Esophagus (tissue), 2 donors: ENCODE results near the gene IL3RA. TPM values are rescaled to one million over a fixed set of nuclear protein-coding genes. Genes with fewer than 3 reads are reported as not detected.
A peak's percentile ranks its signal among the peaks of the same experiment; 100 is the strongest.
"Not testable (repeated sequence)": the region's sequence is repeated elsewhere in the genome, so short reads cannot be mapped to it uniquely, and the experiment has no call there.

Experiments used
- H3K27ac ChIP-seq, 2 donors: one replicate each; pipeline ENCODE4 v1.5.1; 2013; ENCODE audit warnings: low read depth in 2 of 2, mild to moderate bottlenecking in 2 of 2, inconsistent platforms in 1 of 2, low read length in 1 of 2, moderate library complexity in 1 of 2
- H3K27me3 ChIP-seq, 2 donors: one replicate each; pipeline ENCODE4 v1.6.1; 2013; ENCODE audit warnings: low read length in 2 of 2, control low read depth in 1 of 2, mild to moderate bottlenecking in 1 of 2; ENCODE audit not compliant: insufficient read depth in 2 of 2, control insufficient read depth in 1 of 2
- H3K36me3 ChIP-seq, 2 donors: one replicate each; pipeline ENCODE4 v1.6.1; 2013; ENCODE audit warnings: low read length in 1 of 2; ENCODE audit not compliant: control insufficient read depth in 2 of 2, insufficient read depth in 2 of 2
- H3K4me1 ChIP-seq, 2 donors: one replicate each; pipeline ENCODE4 v1.6.1; 2013; ENCODE audit warnings: low read length in 1 of 2; ENCODE audit not compliant: control insufficient read depth in 2 of 2, insufficient read depth in 2 of 2
- H3K4me3 ChIP-seq, 2 donors: one replicate each; pipeline ENCODE4 v1.5.1; 2013; ENCODE audit warnings: low read length in 2 of 2, mild to moderate bottlenecking in 2 of 2, low read depth in 1 of 2, moderate library complexity in 1 of 2
- H3K9me3 ChIP-seq, 2 donors: one replicate each; pipeline ENCODE4 v1.6.1; 2013; ENCODE audit warnings: mild to moderate bottlenecking in 2 of 2, low read depth in 1 of 2, low read length in 1 of 2, moderate library complexity in 1 of 2; ENCODE audit not compliant: control insufficient read depth in 2 of 2, insufficient read depth in 1 of 2
- WGBS, 2 donors: extraction: QIAGEN DNeasy Blood & Tissue Kit; methylation state at CpG; one replicate each; pipeline ENCODE4 v1.1.7; 2013; 5-methylcytosine and 5-hydroxymethylcytosine counted together
- polyA plus RNA-seq, 2 donors: library from polyadenylated mRNA; stranded (reverse); fragments of 200-250 nt; gene quantifications; one replicate each; pipeline ENCODE4 v1.2.3, GENCODE V29; 2013
- donor health status: healthy with polysubstance abuse.
- donor health status: Bipolar disorder and iron deficiency.

IL3RA gene
- 1 to 10 TPM; 2.2 to 2.7 TPM for polyA plus RNA-seq

DNA sequence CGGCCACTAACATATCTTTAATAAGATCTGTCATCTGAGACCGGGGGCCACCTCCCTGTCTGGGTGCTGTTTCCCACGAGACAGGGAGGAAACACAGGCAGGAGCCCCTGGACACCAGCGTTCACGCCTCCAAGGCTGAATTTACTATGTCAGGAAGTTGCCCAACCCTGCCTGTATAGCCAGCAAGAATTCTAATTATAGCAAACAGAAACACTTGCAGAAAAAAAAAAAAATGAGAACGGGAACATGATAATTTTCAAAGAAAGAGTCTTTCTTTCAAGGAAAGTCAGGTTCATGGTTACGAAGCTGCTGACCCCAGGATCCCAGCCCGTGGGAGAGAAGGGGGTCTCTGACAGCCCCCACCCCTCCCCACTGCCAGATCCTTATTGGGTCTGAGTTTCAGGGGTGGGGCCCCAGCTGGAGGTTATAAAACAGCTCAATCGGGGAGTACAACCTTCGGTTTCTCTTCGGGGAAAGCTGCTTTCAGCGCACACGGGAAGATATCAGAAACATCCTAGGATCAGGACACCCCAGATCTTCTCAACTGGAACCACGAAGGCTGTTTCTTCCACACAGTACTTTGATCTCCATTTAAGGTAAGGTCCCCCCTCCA lies at the start of gene IL3RA:
Gene IL3RA (plus strand): TSS at position 455 of the 613 bp plus-strand sequence. CDS start 4,981 bp downstream, outside the sequence.
- Histone ChIP-seq H3K36me3 (no peaks in the 10 kb centered on the region), H3K27me3 (no peaks in the 10 kb centered on the region), H3K4me3 (peak within 1 kb of the TSS; percentile 4 to 12), H3K9me3 (peaks cover 0 to 1% of the 10 kb centered on the region in 2 donors), H3K27ac (peak within 1 kb of the TSS; percentile 1), H3K4me1 (no peaks in the 10 kb centered on the region)
- WGBS, 2 donors = 21 to 25% methylated on average over 14 of the region's 14 CpGs

DNA sequence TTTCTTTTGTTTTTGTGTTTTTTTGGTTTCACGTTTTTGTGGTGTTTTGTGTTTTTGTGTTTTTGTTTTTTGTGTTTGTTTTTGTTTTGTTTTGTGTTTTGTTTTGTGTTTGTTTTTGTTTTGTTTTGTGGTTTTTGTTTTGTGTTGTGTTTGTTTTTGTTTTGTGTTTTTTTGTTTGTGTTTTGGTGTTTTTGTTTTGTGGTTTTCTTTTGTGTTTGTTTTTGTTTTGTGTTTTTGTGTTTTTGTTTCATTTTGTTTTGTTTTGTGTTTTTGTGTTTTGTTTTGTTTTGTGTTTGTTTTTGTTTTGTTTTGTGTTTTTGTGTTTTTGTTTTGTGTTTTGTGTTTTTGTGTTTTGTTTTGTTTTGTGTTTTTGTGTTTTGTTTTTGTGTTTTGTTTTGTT lies 47.0 kb upstream of the IL3RA start:
- Histone ChIP-seq H3K9me3 (no peaks in the 10 kb centered on the region), H3K27ac (no peak overlapping the region), H3K4me3 (no peak overlapping the region), H3K4me1 (no peaks in the 10 kb centered on the region), H3K36me3 (no peaks in the 10 kb centered on the region), H3K27me3 (no peaks in the 10 kb centered on the region)
- WGBS, 2 donors = 83 to 87% methylated on average over 1 of the region's 1 CpG

DNA sequence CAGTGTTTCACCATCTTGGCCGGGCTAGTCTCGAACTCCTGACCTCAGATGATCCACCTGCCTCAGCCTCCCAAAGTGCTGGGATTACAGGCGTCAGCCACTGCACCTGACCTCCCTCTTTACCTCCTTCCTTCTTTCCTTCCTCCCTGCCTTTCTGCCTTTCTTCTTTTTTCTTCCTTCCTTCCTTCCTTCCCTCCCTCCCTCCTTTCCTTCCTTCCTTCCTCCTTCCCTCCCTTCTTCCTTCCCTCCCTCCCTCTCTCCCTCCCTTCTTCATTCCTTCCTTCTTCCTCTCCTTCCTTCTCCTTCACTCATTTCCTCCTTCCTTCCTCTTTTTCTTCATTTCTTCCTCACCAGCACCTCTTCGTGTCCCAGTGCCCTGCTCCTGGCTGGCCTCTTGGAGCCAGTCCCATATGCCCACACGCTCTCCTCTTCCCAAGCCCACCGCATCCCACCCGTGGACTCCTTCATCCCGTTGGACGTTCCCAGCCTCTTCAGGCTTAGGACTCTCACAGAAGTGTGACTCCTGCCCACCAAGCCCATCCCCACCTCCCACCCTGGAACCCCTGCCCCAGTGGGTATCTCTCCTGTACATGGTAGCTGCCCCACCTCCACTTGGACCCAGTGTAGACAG lies 45.4 kb upstream of the IL3RA start:
- no peaks in the 10 kb centered on the region for H3K36me3 ChIP-seq
- no peaks in the 10 kb centered on the region for H3K27me3 ChIP-seq
- no peak overlapping the region for H3K27ac ChIP-seq
- peaks cover 0 to 5% of the 10 kb centered on the region in 2 donors for H3K9me3 ChIP-seq
- WGBS, 2 donors = 84 to 89% methylated on average over 9 of the region's 9 CpGs
- H3K4me3 ChIP-seq = no peak overlapping the region
- H3K4me1 ChIP-seq = no peaks in the 10 kb centered on the region

DNA sequence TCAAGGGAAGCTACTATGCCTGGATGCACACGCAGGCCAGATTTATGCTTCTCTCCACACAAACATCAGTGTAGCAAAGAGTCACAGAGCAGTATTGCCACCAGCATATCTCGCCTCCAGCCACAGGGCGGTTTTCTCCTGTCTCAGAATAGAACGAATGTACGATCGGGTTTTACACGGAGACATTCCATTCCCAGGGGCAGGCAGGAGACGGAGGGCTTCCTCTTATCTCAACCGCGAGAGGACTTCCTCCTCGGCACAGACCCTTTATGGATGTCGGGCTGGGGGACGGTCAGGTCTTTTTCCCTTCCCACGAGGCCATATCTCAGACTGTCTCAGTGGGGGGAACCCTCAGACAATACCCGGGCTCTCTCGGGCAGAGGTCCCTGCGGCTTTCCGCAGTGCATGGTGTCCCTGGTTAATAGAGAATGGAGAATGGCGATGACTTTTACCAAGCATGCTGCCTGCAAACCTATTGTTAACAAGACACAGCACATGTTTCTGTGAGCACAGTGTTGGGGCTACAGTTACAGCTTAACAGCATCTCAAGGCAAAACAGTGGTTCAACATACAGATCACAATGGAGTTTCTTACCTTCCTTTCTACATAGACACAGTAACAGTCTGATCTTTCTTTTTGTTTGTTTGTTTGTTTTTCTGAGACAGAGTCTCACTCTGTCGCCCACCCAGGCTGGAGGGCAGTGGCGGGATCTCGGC lies 43.9 kb upstream of the IL3RA start:
- Histone ChIP-seq H3K27ac (no peak overlapping the region), H3K4me1 (no peaks in the 10 kb centered on the region), H3K36me3 (no peaks in the 10 kb centered on the region), H3K9me3 (peaks cover 0 to 5% of the 10 kb centered on the region in 2 donors), H3K4me3 (no peak overlapping the region), H3K27me3 (no peaks in the 10 kb centered on the region)
- 39 to 45% methylated on average over 22 of the region's 22 CpGs for WGBS, 2 donors

DNA sequence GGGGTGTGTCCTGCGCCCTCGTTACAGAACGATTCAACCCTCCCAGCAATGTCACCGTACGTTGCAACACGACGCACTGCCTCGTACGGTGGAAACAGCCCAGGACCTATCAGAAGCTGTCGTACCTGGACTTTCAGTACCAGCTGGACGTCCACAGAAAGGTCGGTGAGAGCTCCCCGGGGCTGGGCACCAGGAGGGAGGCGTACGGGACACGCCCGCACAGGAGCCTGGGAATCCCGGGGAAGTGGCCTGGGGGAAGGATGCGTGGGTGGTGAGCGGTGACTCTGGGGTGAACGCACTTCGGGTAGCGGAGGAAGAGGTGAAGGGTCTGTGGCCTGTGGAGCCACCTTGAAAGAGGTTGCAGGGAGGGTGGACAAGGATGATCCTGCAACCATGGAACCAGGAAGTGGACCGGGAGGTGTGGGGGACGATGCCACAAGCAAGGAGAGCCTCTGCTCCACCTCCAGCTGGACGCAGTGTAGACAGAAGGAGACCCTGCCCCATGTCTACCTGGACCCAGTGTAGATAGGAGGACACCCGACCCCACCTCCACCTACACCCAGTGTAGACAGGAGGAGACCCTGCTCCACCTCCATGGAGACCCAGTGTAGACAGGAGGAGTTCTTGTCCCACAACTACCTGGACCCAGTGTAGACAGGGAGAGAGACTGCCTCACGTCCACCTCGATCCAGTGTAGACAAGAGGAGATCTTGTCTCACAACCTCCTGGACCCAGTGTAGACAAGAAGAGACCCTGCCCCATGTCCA lies 42.1 kb upstream of the IL3RA start:
- Histone ChIP-seq H3K4me3 (no peak overlapping the region), H3K27me3 (no peaks in the 10 kb centered on the region), H3K27ac (no peak overlapping the region), H3K4me1 (no peaks in the 10 kb centered on the region), H3K9me3 (peaks cover 0 to 5% of the 10 kb centered on the region in 2 donors), H3K36me3 (no peaks in the 10 kb centered on the region)
- whole genome bisulfite sequencing, 2 donors = 90 to 92% methylated on average over 29 of the region's 29 CpGs

DNA sequence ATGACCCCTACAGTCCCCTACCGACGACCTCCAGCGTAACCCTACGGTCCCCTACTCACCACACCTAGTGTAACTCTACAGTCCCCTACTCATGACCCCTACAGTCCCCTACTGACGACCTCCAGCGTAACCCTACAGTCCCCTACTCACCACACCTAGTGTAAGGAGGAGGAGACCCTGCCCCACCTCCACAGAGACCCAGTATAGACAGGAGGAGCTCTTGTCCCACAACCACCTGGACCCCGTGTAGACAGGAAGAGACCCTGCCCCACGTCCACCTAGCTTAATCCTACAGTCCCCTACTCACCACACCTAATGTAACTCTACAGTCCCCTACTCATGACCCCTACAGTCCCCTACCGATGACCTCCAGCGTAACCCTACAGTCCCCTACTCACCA lies 41.0 kb upstream of the IL3RA start:
- Histone ChIP-seq H3K9me3 (peaks cover 0 to 5% of the 10 kb centered on the region in 2 donors), H3K4me3 (no peak overlapping the region), H3K27me3 (no peaks in the 10 kb centered on the region), H3K4me1 (no peaks in the 10 kb centered on the region), H3K27ac (no peak overlapping the region), H3K36me3 (no peaks in the 10 kb centered on the region)
- WGBS, 2 donors = 79 to 82% methylated on average over 10 of the region's 10 CpGs

DNA sequence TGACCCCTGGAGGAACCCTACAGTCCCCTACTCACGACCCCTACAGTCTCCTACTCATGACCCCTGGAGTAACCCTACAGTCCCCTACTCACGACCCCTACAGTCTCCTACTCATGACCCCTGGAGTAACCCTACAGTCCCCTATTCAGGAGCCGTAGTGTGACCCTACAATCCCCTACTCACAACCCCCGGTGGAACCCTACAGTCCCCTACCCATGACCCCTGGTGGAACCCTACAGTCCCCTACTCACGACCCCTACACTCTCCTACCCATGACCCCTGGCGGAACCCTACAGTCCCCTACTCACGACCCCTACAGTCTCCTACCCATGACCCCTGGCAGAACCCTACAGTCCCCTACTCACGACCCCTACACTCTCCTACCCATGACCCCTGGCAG lies 39.0 kb upstream of the IL3RA start:
- not testable (repeated sequence) for H3K9me3 ChIP-seq, H3K4me3 ChIP-seq, H3K27ac ChIP-seq, H3K4me1 ChIP-seq, H3K36me3 ChIP-seq, H3K27me3 ChIP-seq
- WGBS, 2 donors = 91 to 94% methylated on average over 7 of the region's 8 CpGs

DNA sequence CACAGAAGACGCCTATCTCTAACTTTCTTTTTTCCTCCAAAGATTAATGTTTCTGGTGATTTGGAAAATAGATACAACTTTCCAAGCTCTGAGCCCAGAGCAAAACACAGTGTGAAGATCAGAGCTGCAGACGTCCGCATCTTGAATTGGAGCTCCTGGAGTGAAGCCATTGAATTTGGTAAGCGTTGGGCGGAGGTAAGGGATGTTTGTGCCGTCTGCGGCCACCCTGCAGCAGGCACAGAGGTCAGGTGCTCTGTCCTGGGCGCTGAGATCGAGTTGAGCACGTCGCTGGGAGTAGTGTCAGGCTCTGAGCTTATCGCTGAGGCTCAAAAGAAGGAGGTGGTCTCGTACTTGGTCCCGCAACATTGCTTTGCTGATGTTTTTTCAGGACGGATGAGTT lies 36.1 kb upstream of the IL3RA start:
- H3K36me3 ChIP-seq = no peaks in the 10 kb centered on the region
- no peak overlapping the region for H3K27ac ChIP-seq
- H3K4me1 ChIP-seq = no peaks in the 10 kb centered on the region
- H3K27me3 ChIP-seq = no peaks in the 10 kb centered on the region
- 52 to 57% methylated on average over 15 of the region's 15 CpGs for WGBS, 2 donors
- peaks cover 0 to 3% of the 10 kb centered on the region in 2 donors for H3K9me3 ChIP-seq
- H3K4me3 ChIP-seq = no peak overlapping the region

DNA sequence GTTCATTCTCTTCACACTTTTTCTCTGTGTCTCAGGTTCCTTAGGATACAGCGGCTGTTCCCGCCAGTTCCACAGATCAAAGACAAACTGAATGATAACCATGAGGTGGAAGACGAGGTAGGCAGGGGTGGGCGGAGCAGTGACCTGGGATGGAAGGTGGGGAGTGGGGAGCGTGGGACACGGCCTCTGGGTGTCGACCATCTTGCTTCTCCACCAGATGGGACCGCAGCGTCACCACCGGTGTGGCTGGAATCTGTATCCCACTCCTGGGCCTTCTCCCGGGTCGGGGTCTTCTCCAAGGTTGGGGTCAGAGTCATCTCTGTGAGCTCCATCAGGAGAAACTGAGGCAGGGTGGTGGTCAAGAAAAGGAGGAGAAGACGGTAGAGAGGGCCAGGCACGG lies 31.2 kb upstream of the IL3RA start:
- Histone ChIP-seq H3K4me3 (no peak overlapping the region), H3K4me1 (no peaks in the 10 kb centered on the region), H3K9me3 (peaks cover 0 to 3% of the 10 kb centered on the region in 2 donors), H3K27me3 (no peaks in the 10 kb centered on the region), H3K36me3 (no peaks in the 10 kb centered on the region), H3K27ac (no peak overlapping the region)
- WGBS, 2 donors = 85 to 89% methylated on average over 14 of the region's 14 CpGs
